ENCODE measurements around the gene MRPS6. TPM values are rescaled to one million over a fixed set of nuclear protein-coding genes. Genes with fewer than 3 reads are reported as not detected.
A peak's percentile ranks its signal among the peaks of the same experiment; 100 is the strongest.

Gene MRPS6
- total RNA-seq, 6 donors from 2014 or later, result 25.0 to 54.6 (median 41.6) TPM

DNA sequence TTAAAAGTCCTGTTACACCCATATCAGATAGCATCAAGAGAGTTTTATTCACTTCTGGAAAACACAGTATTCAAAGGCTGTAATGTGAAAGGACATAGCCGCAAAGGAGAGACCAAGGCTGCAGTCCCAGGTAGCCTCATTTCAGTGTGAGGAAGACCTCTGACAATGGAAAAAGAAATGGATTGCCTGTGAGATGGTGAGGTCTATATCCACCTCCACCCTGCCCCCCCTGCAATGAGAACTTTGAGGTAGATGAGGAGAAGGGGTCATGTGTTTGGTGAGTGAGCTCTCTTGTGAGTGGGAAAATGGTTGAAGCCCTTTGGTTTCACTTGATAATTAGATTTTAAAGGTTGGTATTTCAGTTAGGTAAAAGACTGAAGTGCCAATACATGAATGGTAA lies 3.5 kb downstream of the MRPS6 start:
- no peak for DNase-seq
- peak overlapping the region in 2 of 4 donors; percentile 1 to 48 for H3K27ac ChIP-seq

DNA sequence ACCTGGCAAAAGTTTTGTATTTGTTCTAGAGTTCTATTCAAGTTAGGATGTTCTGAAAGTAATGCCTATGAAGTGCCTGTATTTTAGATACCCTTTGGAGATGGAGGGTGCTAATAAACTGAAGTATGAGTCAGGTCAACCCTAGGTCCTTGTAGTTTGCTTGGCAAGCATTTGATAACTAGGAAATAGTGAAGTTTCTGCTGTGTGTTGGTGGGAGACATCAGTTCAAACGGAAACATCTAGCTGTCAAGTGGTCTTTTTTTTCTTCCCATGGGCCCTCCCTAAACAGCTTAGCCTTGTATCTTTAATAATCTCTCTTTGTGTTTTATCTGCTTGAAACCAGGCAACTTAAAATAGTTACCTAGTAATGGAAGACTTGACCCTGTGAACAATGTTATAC lies 4.5 kb downstream of the MRPS6 start:
- TF ChIP-seq, protein P1, sequence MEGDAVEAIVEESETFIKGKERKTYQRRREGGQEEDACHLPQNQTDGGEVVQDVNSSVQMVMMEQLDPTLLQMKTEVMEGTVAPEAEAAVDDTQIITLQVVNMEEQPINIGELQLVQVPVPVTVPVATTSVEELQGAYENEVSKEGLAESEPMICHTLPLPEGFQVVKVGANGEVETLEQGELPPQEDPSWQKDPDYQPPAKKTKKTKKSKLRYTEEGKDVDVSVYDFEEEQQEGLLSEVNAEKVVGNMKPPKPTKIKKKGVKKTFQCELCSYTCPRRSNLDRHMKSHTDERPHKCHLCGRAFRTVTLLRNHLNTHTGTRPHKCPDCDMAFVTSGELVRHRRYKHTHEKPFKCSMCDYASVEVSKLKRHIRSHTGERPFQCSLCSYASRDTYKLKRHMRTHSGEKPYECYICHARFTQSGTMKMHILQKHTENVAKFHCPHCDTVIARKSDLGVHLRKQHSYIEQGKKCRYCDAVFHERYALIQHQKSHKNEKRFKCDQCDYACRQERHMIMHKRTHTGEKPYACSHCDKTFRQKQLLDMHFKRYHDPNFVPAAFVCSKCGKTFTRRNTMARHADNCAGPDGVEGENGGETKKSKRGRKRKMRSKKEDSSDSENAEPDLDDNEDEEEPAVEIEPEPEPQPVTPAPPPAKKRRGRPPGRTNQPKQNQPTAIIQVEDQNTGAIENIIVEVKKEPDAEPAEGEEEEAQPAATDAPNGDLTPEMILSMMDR (IDR thresholded peaks at IDR 0.05), result no peak
- TF ChIP-seq EP300 (IDR thresholded peaks at IDR 0.05) (no peak), POLR2A (IDR thresholded peaks at IDR 0.05) (no peak), POLR2AphosphoS5 (IDR thresholded peaks at IDR 0.05) (no peak)
- Histone ChIP-seq H3K27ac (peak overlapping the region in 1 of 4 donors; percentile 3), H3K4me1 (peaks cover 9 to 62% (median 41%) of the 10 kb centered on the region in 4 donors), H3K4me3 (no peak overlapping the region), H3K9me3 (no peaks in the 10 kb centered on the region), H3K27me3 (no peaks in the 10 kb centered on the region), H3K36me3 (no peaks in the 10 kb centered on the region)
- DNase-seq (no peak), ATAC-seq (ENCODE audit: low FRiP score in 2 of 2) (no peak)
- 45 to 75% methylated on average over 1 of the region's 1 CpG for WGBS, 2 donors

More for the DNA sequence above, 3.5 kb downstream of the MRPS6 start:
- no peak overlapping the region for H3K4me3 ChIP-seq
- no peaks in the 10 kb centered on the region for H3K27me3 ChIP-seq
- H3K36me3 ChIP-seq, result no peaks in the 10 kb centered on the region
- no peak for ATAC-seq (ENCODE audit: low FRiP score in 2 of 2)
- H3K4me1 ChIP-seq, result peaks cover 16 to 62% (median 45%) of the 10 kb centered on the region in 4 donors
- H3K9me3 ChIP-seq, result no peaks in the 10 kb centered on the region
- WGBS, 2 donors, result 94 to 96% methylated on average over 1 of the region's 1 CpG
- no peak for TF ChIP-seq POLR2AphosphoS5 (IDR thresholded peaks at IDR 0.05)
- TF ChIP-seq POLR2A (IDR thresholded peaks at IDR 0.05), result no peak
- no peak for TF ChIP-seq EP300 (IDR thresholded peaks at IDR 0.05)
- TF ChIP-seq, protein P1 (IDR thresholded peaks at IDR 0.05), result no peak

DNA sequence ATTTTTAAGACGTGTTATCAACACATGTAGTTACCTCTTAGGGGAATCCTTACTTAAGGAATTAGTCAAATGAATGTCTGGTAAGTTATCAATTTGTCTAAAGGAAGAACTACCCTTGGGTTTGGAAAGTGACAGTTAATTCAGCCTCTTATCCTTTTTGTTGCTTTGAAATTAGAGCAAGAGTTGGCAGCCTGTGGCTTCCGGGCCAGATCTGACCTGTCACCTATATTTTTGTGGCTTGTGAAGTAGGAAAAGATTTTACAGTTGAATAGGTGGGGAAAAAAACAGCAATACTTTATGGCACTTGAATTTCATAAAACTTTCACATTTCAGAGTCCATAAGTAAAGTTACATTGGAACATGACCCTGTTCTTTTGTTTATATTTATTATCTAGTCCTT lies 5.5 kb downstream of the MRPS6 start:
- no peaks in the 10 kb centered on the region for H3K27me3 ChIP-seq
- no peaks in the 10 kb centered on the region for H3K36me3 ChIP-seq
- ATAC-seq (ENCODE audit: low FRiP score in 2 of 2), result no peak
- no peaks in the 10 kb centered on the region for H3K9me3 ChIP-seq
- no peak overlapping the region for H3K27ac ChIP-seq
- 64 to 72% methylated on average over 2 of the region's 2 CpGs for WGBS, 2 donors
- TF ChIP-seq POLR2AphosphoS5 (IDR thresholded peaks at IDR 0.05) (no peak), EP300 (IDR thresholded peaks at IDR 0.05) (no peak), POLR2A (IDR thresholded peaks at IDR 0.05) (no peak)
- TF ChIP-seq, protein P1 (IDR thresholded peaks at IDR 0.05), result no peak
- H3K4me1 ChIP-seq, result peaks cover 8 to 68% (median 44%) of the 10 kb centered on the region in 4 donors
- peak in 1 of 2 donors; percentile 31 for DNase-seq
- H3K4me3 ChIP-seq, result no peak overlapping the region

DNA sequence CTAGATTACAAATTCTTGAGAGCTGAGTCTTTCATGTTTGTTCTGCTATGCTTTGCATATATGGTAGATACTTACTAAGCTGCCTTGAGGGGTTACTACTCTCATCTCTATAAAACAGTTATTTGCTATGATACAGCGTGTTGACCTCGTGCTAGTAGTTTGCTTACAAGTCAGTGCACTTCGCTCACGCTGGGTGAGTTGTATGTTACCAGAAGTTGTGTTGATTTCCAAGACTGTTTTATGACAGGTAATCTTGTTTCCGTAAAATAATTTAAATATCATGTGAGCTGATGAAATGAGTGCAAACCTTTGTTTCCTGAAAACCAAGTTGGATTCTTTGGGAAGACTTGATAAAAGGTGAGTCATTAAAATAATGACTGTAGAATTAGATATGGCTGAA lies 7.3 kb downstream of the MRPS6 start:
- peaks cover 8 to 57% (median 32%) of the 10 kb centered on the region in 4 donors for H3K4me1 ChIP-seq
- H3K9me3 ChIP-seq, result no peaks in the 10 kb centered on the region
- H3K4me3 ChIP-seq, result no peak overlapping the region
- WGBS, 2 donors, result 98 to 99% methylated on average over 5 of the region's 5 CpGs
- TF ChIP-seq POLR2A (IDR thresholded peaks at IDR 0.05), result no peak
- TF ChIP-seq, protein P1 (IDR thresholded peaks at IDR 0.05), result no peak
- no peak for TF ChIP-seq EP300 (IDR thresholded peaks at IDR 0.05)
- no peak for TF ChIP-seq POLR2AphosphoS5 (IDR thresholded peaks at IDR 0.05)
- H3K36me3 ChIP-seq, result no peaks in the 10 kb centered on the region
- ATAC-seq (ENCODE audit: low FRiP score in 2 of 2) (no peak), DNase-seq (no peak)
- no peak overlapping the region for H3K27ac ChIP-seq
- H3K27me3 ChIP-seq, result no peaks in the 10 kb centered on the region

DNA sequence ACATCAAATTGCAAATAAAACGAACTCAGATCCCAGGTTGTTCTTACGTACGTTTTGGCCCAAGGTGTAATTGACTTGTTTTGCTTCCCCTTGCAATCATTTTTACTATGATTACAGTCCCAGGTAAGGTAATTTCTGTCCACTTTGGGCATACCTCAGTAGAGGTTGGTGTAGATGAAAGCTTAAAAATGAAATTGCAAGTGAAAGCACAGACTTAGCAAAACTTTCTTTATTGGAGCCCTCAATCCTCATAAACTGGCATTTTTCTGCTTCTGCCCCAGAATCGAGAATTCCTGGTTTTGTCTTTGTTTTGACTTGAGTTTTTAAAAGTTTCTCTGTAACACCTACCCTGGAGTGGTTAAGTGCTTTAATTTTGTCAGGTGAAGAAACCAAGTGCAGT lies 9.4 kb downstream of the MRPS6 start:
- Histone ChIP-seq H3K36me3 (no peaks in the 10 kb centered on the region), H3K4me3 (no peak overlapping the region), H3K27me3 (no peaks in the 10 kb centered on the region), H3K27ac (no peak overlapping the region), H3K4me1 (peaks cover 6 to 42% (median 21%) of the 10 kb centered on the region in 4 donors), H3K9me3 (no peaks in the 10 kb centered on the region)
- DNase-seq (no peak), ATAC-seq (ENCODE audit: low FRiP score in 2 of 2) (no peak)
- TF ChIP-seq EP300 (IDR thresholded peaks at IDR 0.05) (no peak), POLR2A (IDR thresholded peaks at IDR 0.05) (no peak), POLR2AphosphoS5 (IDR thresholded peaks at IDR 0.05) (no peak)
- TF ChIP-seq, protein P1 (IDR thresholded peaks at IDR 0.05), result no peak
- WGBS, 2 donors, result 71 to 81% methylated on average over 4 of the region's 4 CpGs
